Transverse colon (tissue), 4 donors: ENCODE data around the gene KRTAP10-3. TPM values are rescaled to one million over a fixed set of nuclear protein-coding genes. Genes with fewer than 3 reads are reported as not detected.
A peak's percentile ranks its signal among the peaks of the same experiment; 100 is the strongest.

ENCODE experiments used
- DNase-seq: peaks from one replicate; pipeline ENCODE4 v3.0.0-alpha.2; 2019
- H3K27ac ChIP-seq, 4 donors: fragments of 200-600 bp; sonication (generic); 2 replicates each; pipeline ENCODE4 v1.5.1; 2016 to 2018; ENCODE audit warnings: inconsistent platforms in 4 of 4
- H3K27me3 ChIP-seq: fragments of 200-600 bp; sonication (generic); 2 replicates; pipeline ENCODE4 v1.5.1; 2017; ENCODE audit warnings: inconsistent platforms
- H3K36me3 ChIP-seq, 4 donors: fragments of 200-600 bp; sonication (generic); 2 replicates each; pipeline ENCODE4 v1.5.1; 2017 to 2019; ENCODE audit warnings: inconsistent platforms in 4 of 4
- H3K4me1 ChIP-seq, 4 donors: fragments of 200-600 bp; sonication (generic); 2 replicates each; pipeline ENCODE4 v1.5.1; 2017 to 2020; ENCODE audit warnings: inconsistent platforms in 4 of 4
- H3K4me3 ChIP-seq, 4 donors: fragments of 200-600 bp; sonication (generic); 1 replicate in 1 of 4; 2 replicates in 3 of 4; pipeline versions ENCODE4 v1.5.1 to v1.6.1; 2017 to 2019; ENCODE audit warnings: inconsistent platforms in 4 of 4
- H3K9me3 ChIP-seq, 2 donors: fragments of 200-600 bp; sonication (generic); 2 replicates each; pipeline ENCODE4 v1.5.1; 2017 to 2019; ENCODE audit warnings: inconsistent platforms in 2 of 2
- EP300 ChIP-seq: sonication (generic); formaldehyde crosslinking; IDR thresholded peaks from one replicate; pipeline ENCODE4 v1.6.1; 2017; ENCODE audit warnings: antibody characterized with exemption, low read depth
- POLR2A ChIP-seq: fragments of 450-650 bp; IDR thresholded peaks from one replicate; pipeline ENCODE4 v1.6.1; 2016; ENCODE audit warnings: antibody characterized with exemption, mild to moderate bottlenecking, moderate library complexity
- POLR2AphosphoS5 ChIP-seq, 3 donors: sonication (generic); formaldehyde crosslinking; IDR thresholded peaks; one replicate each; pipeline ENCODE4 v1.6.1; 2016; ENCODE audit warnings: antibody characterized with exemption in 3 of 3
- WGBS, 2 donors: methylation state at CpG; one replicate each; pipeline ENCODE4 v1.1.5; 2018; ENCODE audit warnings: low coverage in 1 of 2; 5-methylcytosine and 5-hydroxymethylcytosine counted together
- in situ Hi-C, 4 donors: fragments of 200-750 bp; cut with MboI; loops; one replicate each; pipeline versions ENCODE4 v1.15.0 to v1.15.1; 2017; ENCODE audit warnings: low sequenced_read_pairs in 3 of 4, low pct_ligation_motif_present in 1 of 4, low pct_unique_long_range_greater_than_20kb in 1 of 4
- intact Hi-C: fragments of 100-400 bp; cut with DNase I; formaldehyde crosslinking; loops from one replicate; pipeline ENCODE4 v1.15.1; 2023; ENCODE audit warnings: low total_unique reads
- total RNA-seq, 4 donors: library from RNA; depleted of rRNA; stranded (reverse); fragments of >200 nt; gene quantifications; one replicate each; pipeline ENCODE4 v1.1.0, GENCODE V29; 2016
- TF ChIP-seq, protein P1 (sequence below), 5 experiments: fragments of 200-600 bp in 3 of 5; fragments of 450-650 bp in 2 of 5; sonication (generic) in 3 of 5; IDR thresholded peaks; 1 replicate in 2 of 5; 2 replicates in 3 of 5; pipeline ENCODE4 v1.5.1; 2016 to 2017; ENCODE audit warnings: antibody characterized with exemption in 5 of 5, inconsistent platforms in 3 of 5, mild to moderate bottlenecking in 2 of 5, moderate library complexity in 1 of 5

The KRTAP10-3 gene
- total RNA-seq, 4 donors from 2014 or later, result not detected

DNA sequence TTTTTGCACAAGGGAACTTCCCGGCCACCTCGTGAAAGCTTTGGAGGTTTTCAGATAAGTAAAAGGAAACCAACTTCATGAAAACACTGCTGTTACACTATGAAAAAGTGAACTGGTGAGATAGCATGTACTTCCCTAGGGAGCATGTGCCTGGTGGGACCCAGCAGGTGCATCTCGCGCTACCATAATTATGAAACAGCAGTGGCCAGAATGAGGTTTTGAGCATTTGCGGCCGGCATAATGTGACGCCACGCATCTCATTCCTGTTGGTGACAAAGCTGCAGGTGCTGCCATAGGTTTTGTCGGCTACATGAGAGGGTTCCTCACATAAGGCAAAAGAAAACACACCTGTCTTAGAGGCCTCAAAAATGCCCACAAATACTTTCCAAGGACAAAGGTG lies 1.7 kb downstream of the KRTAP10-3 start:
- Histone ChIP-seq H3K27me3 (peaks cover 23% of the 10 kb centered on the region), H3K36me3 (no peaks in the 10 kb centered on the region), H3K27ac (no peak overlapping the region), H3K4me1 (no peaks in the 10 kb centered on the region), H3K9me3 (no peaks in the 10 kb centered on the region), H3K4me3 (no peak overlapping the region)
- TF ChIP-seq POLR2AphosphoS5 (IDR thresholded peaks at IDR 0.05), result no peak
- no peak for TF ChIP-seq POLR2A
- no peak for TF ChIP-seq EP300
- TF ChIP-seq, protein P1, sequence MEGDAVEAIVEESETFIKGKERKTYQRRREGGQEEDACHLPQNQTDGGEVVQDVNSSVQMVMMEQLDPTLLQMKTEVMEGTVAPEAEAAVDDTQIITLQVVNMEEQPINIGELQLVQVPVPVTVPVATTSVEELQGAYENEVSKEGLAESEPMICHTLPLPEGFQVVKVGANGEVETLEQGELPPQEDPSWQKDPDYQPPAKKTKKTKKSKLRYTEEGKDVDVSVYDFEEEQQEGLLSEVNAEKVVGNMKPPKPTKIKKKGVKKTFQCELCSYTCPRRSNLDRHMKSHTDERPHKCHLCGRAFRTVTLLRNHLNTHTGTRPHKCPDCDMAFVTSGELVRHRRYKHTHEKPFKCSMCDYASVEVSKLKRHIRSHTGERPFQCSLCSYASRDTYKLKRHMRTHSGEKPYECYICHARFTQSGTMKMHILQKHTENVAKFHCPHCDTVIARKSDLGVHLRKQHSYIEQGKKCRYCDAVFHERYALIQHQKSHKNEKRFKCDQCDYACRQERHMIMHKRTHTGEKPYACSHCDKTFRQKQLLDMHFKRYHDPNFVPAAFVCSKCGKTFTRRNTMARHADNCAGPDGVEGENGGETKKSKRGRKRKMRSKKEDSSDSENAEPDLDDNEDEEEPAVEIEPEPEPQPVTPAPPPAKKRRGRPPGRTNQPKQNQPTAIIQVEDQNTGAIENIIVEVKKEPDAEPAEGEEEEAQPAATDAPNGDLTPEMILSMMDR (IDR thresholded peaks at IDR 0.05), result no peak
- intact Hi-C loops, result no loop called here
- in situ Hi-C loops, result no loop called here
- 56 to 81% methylated on average over 5 to 9 of the region's 9 CpGs for WGBS, 2 donors
- no peak for DNase-seq

DNA sequence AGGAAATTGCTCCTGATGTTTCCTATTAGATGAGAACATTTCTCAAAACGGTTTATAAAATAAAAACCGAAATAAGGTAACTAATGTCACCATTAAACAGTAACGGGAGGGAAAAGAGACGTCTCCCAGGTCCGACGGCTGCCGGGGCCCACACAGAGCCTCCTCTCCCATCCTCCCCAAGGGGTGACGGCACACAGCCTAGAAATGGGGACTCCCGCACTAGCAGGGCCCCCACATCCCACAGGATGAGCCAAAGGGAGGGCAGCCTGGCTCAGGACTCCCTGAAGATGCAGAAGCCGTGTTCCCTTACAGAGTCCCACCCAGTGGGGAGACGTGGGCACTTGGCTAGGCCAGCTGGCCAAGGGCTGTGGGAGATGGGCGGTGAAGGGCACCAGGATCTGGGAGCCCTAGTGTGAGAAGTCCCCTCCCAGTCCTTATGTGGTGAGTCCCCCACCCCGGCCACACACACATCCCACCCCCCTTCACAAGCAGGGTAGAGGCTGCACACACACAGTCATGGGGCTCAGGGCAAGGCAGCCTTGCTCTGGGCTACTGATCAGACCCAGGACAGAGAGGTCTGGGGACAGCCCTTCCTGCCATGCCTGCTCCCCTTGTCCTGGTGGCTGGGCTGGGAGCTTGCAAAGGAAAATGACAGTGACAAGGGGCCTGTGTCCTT lies 3.3 kb downstream of the KRTAP10-3 start:
- Histone ChIP-seq H3K4me3 (no peak overlapping the region), H3K27ac (no peak overlapping the region), H3K9me3 (no peaks in the 10 kb centered on the region), H3K36me3 (no peaks in the 10 kb centered on the region), H3K4me1 (no peaks in the 10 kb centered on the region), H3K27me3 (peaks cover 23% of the 10 kb centered on the region)
- TF ChIP-seq POLR2A, result no peak
- TF ChIP-seq POLR2AphosphoS5 (IDR thresholded peaks at IDR 0.05), result no peak
- TF ChIP-seq EP300, result no peak
- DNase-seq, result no peak
- intact Hi-C loops (no loop called here), in situ Hi-C loops (no loop called here)
- 27 to 82% methylated on average over 2 to 13 of the region's 13 CpGs for WGBS, 2 donors

DNA sequence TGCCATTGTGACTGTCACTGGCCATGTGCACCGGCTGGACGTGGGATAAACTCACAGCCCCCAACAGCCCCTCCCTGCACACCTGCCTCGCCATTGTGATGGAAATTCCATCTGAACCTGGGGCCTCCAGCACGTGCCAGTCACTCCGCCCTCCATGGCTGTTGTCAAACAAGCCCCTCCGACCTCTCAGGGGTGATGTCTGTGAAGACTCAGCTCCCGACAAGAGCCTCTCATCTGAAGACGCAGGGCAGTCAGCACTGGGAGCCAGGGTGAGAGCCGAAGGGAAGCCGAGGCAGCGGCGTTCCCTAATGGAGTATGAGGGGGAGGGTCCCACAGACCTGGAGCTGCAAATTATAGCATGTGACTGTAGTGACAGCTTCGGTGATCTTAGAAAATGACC lies 5.9 kb downstream of the KRTAP10-3 start:
- intact Hi-C loops (no loop called here), in situ Hi-C loops (no loop called here)
- TF ChIP-seq, protein P1 (IDR thresholded peaks at IDR 0.05), result no peak
- TF ChIP-seq POLR2A (no peak), POLR2AphosphoS5 (IDR thresholded peaks at IDR 0.05) (no peak), EP300 (no peak)
- no peaks in the 10 kb centered on the region for H3K9me3 ChIP-seq
- H3K27me3 ChIP-seq, result peaks cover 37% of the 10 kb centered on the region
- H3K4me3 ChIP-seq, result no peak overlapping the region
- DNase-seq, result no peak
- H3K36me3 ChIP-seq, result no peaks in the 10 kb centered on the region
- WGBS, 2 donors, result 82% methylated on average over 13 of the region's 13 CpGs; no CpG with 5 or more reads in 1 of the 2 donors
- no peak overlapping the region for H3K27ac ChIP-seq
- H3K4me1 ChIP-seq, result no peaks in the 10 kb centered on the region

- TF ChIP-seq POLR2AphosphoS5 (IDR thresholded peaks at IDR 0.05), result no peak
- no peak for TF ChIP-seq EP300
- no peak for TF ChIP-seq POLR2A
- TF ChIP-seq, protein P1 (IDR thresholded peaks at IDR 0.05), result no peak
- DNase-seq, result peak; percentile 3
- in situ Hi-C loops, result no loop called here
- no peaks in the 10 kb centered on the region for H3K4me1 ChIP-seq
- no peak overlapping the region for H3K4me3 ChIP-seq
- intact Hi-C loops, result no loop called here
- H3K9me3 ChIP-seq, result no peaks in the 10 kb centered on the region
- H3K27me3 ChIP-seq, result peaks cover 37% of the 10 kb centered on the region
- no peaks in the 10 kb centered on the region for H3K36me3 ChIP-seq
- 90% methylated on average over 4 of the region's 6 CpGs; no CpG with 5 or more reads in 1 of the 2 donors for WGBS, 2 donors
- no peak overlapping the region for H3K27ac ChIP-seq
Measured at GRCh38 chr21:44552136-44552535, 6.5 kb downstream of the KRTAP10-3 start.
